Fibroblast of lung (primary cell): ENCODE results near the gene MRPS9. TPM values are rescaled to one million over a fixed set of nuclear protein-coding genes. Genes with fewer than 3 reads are reported as not detected.

ENCODE experiments used
- DNase-seq, 2 donors: peaks; one replicate each; pipeline versions ENCODE4 v3.0.0 to v3.0.0-alpha.2; 2010; ENCODE audit warnings: low read depth in 2 of 2
- H2AFZ ChIP-seq: 2 replicates; pipeline ENCODE4 v1.5.1; 2012; ENCODE audit warnings: low read length, control low read depth, inconsistent platforms
- H3K27ac ChIP-seq: 2 replicates; pipeline ENCODE4 v1.5.1; 2011; ENCODE audit warnings: low read length, control low read depth; ENCODE audit not compliant: insufficient read depth
- H3K27me3 ChIP-seq: 2 replicates; pipeline ENCODE4 v1.5.1; 2011; ENCODE audit warnings: mild to moderate bottlenecking, low read length; ENCODE audit not compliant: control insufficient read depth, insufficient read depth
- H3K36me3 ChIP-seq: 2 replicates; pipeline ENCODE4 v1.5.1; 2011; ENCODE audit warnings: low read length; ENCODE audit not compliant: control insufficient read depth, insufficient read depth
- H3K4me1 ChIP-seq: 2 replicates; pipeline ENCODE4 v1.5.1; 2011; ENCODE audit warnings: low read length; ENCODE audit not compliant: control insufficient read depth, insufficient read depth; ENCODE audit errors: extremely low read depth
- H3K4me2 ChIP-seq: 2 replicates; pipeline ENCODE4 v1.5.1; 2011; ENCODE audit warnings: low read length, control low read depth; ENCODE audit not compliant: insufficient read depth; ENCODE audit errors: extremely low read depth
- H3K4me3 ChIP-seq, 4 experiments: fragments of 200-600 bp in 1 of 4; sonication (generic) in 1 of 4; replicated peaks in 1 of 4; 2 replicates each; pipeline ENCODE4 v1.5.1; 2011 to 2016; ENCODE audit warnings: low read length in 4 of 4, low read depth in 3 of 4, mild to moderate bottlenecking in 3 of 4, control low read depth in 2 of 4, inconsistent platforms in 1 of 4, mixed read lengths in 1 of 4; ENCODE audit not compliant: insufficient read depth in 1 of 4; ENCODE audit errors: control extremely low read depth in 1 of 4
- H3K79me2 ChIP-seq: 2 replicates; pipeline ENCODE4 v1.5.1; 2012; ENCODE audit warnings: mild to moderate bottlenecking, low read length, inconsistent platforms; ENCODE audit not compliant: control insufficient read depth, insufficient read depth
- H3K9ac ChIP-seq: 2 replicates; pipeline ENCODE4 v1.5.1; 2011; ENCODE audit warnings: mild to moderate bottlenecking, low read length, control low read depth; ENCODE audit not compliant: insufficient read depth
- H3K9me3 ChIP-seq: 2 replicates; pipeline ENCODE4 v1.5.1; 2012; ENCODE audit warnings: low read depth, low read length; ENCODE audit not compliant: control insufficient read depth, insufficient read depth
- H4K20me1 ChIP-seq: 2 replicates; pipeline ENCODE4 v1.5.1; 2011; ENCODE audit warnings: low read length; ENCODE audit not compliant: control insufficient read depth, insufficient read depth; ENCODE audit errors: extremely low read depth
- EZH2 ChIP-seq: IDR thresholded peaks from 2 replicates; pipeline ENCODE4 v1.5.1; 2012; ENCODE audit warnings: low read length, control low read depth, mild to moderate bottlenecking; ENCODE audit errors: missing control alignments
- polyA plus RNA-seq, 2 donors: library from polyadenylated mRNA; depleted of rRNA in 1 of 2; stranded (reverse) in 1 of 2; unstranded in 1 of 2; fragments of >200 nt; gene quantifications; 2 replicates each; pipeline ENCODE4 v1.2.1, GENCODE V29; 2011 to 2012; ENCODE audit warnings: missing spikeins in 1 of 2
- total RNA-seq: library from RNA; depleted of rRNA; stranded (reverse); fragments of >200 nt; gene quantifications from 2 replicates; pipeline ENCODE4 v1.2.1, GENCODE V29; 2014
- TF ChIP-seq, protein P1 (sequence below), 2 donors: IDR thresholded peaks in 1 of 2; conservative IDR thresholded peaks in 1 of 2; 1 replicate in 1 of 2; 2 replicates in 1 of 2; pipeline ENCODE4 v1.5.1; 2011 to 2012; ENCODE audit warnings: low read length in 2 of 2, control low read depth in 1 of 2, inconsistent platforms in 1 of 2, low read depth in 1 of 2, mild to moderate bottlenecking in 1 of 2

Gene MRPS9
- total and polyA plus RNA-seq, 2 donors (not counting 1 experiment from before 2014, with no cell fraction given): 21.3 to 25.3 TPM

- TF ChIP-seq, protein P1, sequence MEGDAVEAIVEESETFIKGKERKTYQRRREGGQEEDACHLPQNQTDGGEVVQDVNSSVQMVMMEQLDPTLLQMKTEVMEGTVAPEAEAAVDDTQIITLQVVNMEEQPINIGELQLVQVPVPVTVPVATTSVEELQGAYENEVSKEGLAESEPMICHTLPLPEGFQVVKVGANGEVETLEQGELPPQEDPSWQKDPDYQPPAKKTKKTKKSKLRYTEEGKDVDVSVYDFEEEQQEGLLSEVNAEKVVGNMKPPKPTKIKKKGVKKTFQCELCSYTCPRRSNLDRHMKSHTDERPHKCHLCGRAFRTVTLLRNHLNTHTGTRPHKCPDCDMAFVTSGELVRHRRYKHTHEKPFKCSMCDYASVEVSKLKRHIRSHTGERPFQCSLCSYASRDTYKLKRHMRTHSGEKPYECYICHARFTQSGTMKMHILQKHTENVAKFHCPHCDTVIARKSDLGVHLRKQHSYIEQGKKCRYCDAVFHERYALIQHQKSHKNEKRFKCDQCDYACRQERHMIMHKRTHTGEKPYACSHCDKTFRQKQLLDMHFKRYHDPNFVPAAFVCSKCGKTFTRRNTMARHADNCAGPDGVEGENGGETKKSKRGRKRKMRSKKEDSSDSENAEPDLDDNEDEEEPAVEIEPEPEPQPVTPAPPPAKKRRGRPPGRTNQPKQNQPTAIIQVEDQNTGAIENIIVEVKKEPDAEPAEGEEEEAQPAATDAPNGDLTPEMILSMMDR (conservative IDR thresholded peaks at IDR 0.05 in 1 of 2, IDR thresholded peaks at IDR 0.05 in 1 of 2; ENCODE audit: low read depth in 1 of 2, low read length in 2 of 2): no peak
- no peak for TF ChIP-seq EZH2
- Histone ChIP-seq H3K4me3 (no peak overlapping the region), H2AFZ (no peak overlapping the region), H3K4me2 (no peak overlapping the region), H3K27me3 (no peaks in the 10 kb centered on the region), H4K20me1 (no peaks in the 10 kb centered on the region), H3K27ac (no peak overlapping the region), H3K9ac (no peak overlapping the region), H3K36me3 (no peaks in the 10 kb centered on the region), H3K79me2 (no peaks in the 10 kb centered on the region), H3K4me1 (no peaks in the 10 kb centered on the region), H3K9me3 (no peaks in the 10 kb centered on the region)
- no peak for DNase-seq
Measured at GRCh38 chr2:105090091-105090490, 52.2 kb downstream of the MRPS9 start.

DNA sequence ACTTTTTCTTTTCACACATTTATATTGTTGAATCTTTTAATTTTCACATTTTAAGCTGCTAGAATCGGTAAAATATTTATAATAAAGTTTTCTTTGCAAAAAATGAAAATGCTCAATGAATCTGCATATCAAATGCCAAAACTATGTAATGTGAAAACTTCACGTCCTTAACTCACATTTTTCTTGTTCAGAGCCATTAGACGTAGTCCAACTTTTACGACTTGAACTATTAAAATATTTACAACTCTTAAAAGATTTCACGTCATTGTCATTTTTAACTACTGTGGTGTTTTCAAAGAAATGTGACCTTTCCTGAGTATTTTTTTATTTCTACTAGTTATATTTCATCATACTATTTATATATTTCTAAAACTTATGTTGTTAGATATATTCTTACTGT lies 54.9 kb downstream of the MRPS9 start:
- DNase-seq: no peak

DNA sequence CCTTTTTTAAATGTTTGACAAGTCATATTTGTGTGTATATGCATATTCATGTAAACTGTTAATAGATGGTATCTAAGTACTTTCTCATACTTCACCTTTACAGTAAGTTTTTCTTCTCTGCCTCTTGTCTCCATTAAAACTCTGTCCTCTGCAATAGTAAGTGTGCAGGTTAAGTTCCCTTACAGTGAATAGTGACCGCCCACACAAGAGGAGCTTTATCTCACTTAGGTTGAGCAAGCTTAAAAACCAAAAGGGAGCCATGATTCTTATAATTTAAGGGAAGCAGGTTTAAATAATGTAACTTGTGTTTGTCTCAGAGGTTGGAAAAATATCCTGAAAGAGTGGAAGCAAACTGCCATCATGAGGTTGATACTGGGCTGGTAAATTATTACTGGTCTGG lies 61.3 kb downstream of the MRPS9 start:
- no peak for DNase-seq
- Histone ChIP-seq H3K36me3 (peaks cover 2% of the 10 kb centered on the region), H3K4me3 (no peak overlapping the region), H3K27ac (no peak overlapping the region), H2AFZ (no peak overlapping the region), H3K4me1 (no peaks in the 10 kb centered on the region), H3K79me2 (no peaks in the 10 kb centered on the region), H4K20me1 (no peaks in the 10 kb centered on the region), H3K9me3 (no peaks in the 10 kb centered on the region), H3K4me2 (no peak overlapping the region), H3K9ac (no peak overlapping the region), H3K27me3 (no peaks in the 10 kb centered on the region)
- TF ChIP-seq, protein P1 (conservative IDR thresholded peaks at IDR 0.05 in 1 of 2, IDR thresholded peaks at IDR 0.05 in 1 of 2; ENCODE audit: low read depth in 1 of 2, low read length in 2 of 2): no peak
- no peak for TF ChIP-seq EZH2

More for the DNA sequence above, 54.9 kb downstream of the MRPS9 start:
- Histone ChIP-seq H3K9me3 (no peaks in the 10 kb centered on the region), H3K9ac (no peak overlapping the region), H3K27ac (no peak overlapping the region), H2AFZ (no peak overlapping the region), H3K79me2 (no peaks in the 10 kb centered on the region), H3K4me3 (no peak overlapping the region), H3K4me1 (no peaks in the 10 kb centered on the region), H3K4me2 (no peak overlapping the region), H3K36me3 (no peaks in the 10 kb centered on the region), H3K27me3 (no peaks in the 10 kb centered on the region), H4K20me1 (no peaks in the 10 kb centered on the region)
- TF ChIP-seq, protein P1 (conservative IDR thresholded peaks at IDR 0.05 in 1 of 2, IDR thresholded peaks at IDR 0.05 in 1 of 2; ENCODE audit: low read depth in 1 of 2, low read length in 2 of 2): no peak
- TF ChIP-seq EZH2: no peak
